Activated naive CD8-positive, alpha-beta T cell treated with anti-CD3 and anti-CD28 coated beads for 36 hours (primary cell): ENCODE data around the gene PBX4. TPM values are rescaled to one million over a fixed set of nuclear protein-coding genes. Genes with fewer than 3 reads are reported as not detected.
A peak's percentile ranks its signal among the peaks of the same experiment; 100 is the strongest.

Experiments used
- DNase-seq: peaks from one replicate; pipeline ENCODE4 v3.0.0; 2021
- H3K27ac Mint-ChIP-seq: one replicate; pipeline ENCODE4 v1.8.0; 2022; ENCODE audit warnings: mild to moderate bottlenecking, moderate library complexity, mixed read lengths
- H3K27me3 Mint-ChIP-seq: one replicate; pipeline ENCODE4 v1.8.0; 2022; ENCODE audit warnings: mild to moderate bottlenecking, mixed read lengths
- H3K36me3 Mint-ChIP-seq: one replicate; pipeline ENCODE4 v1.8.0; 2021; ENCODE audit warnings: mild to moderate bottlenecking, mixed read lengths
- H3K4me1 Mint-ChIP-seq: one replicate; pipeline ENCODE4 v1.8.0; 2021; ENCODE audit warnings: mixed read lengths
- H3K4me3 Mint-ChIP-seq: one replicate; pipeline ENCODE4 v1.8.0; 2022; ENCODE audit warnings: mild to moderate bottlenecking, moderate library complexity, mixed read lengths
- H3K9me3 Mint-ChIP-seq: one replicate; pipeline ENCODE4 v1.8.0; 2022; ENCODE audit warnings: mixed read lengths
- total RNA-seq, 2 experiments: library from RNA; stranded (reverse); gene quantifications; one replicate each; pipeline ENCODE4 v1.2.3, GENCODE V29; 2021

PBX4 gene
- total RNA-seq, 2 experiments from 2014 or later = 8.2 to 9.6 TPM

GRCh38 chr19:19540715-19541515, 77.6 kb downstream of the PBX4 start:
- DNase-seq = peak; percentile 79
- Mint-ChIP-seq H3K4me1 (peaks cover 15% of the 10 kb centered on the region), H3K4me3 (peak overlapping the region; percentile 67), H3K27ac (no peak overlapping the region), H3K36me3 (no peaks in the 10 kb centered on the region), H3K27me3 (peaks cover 15% of the 10 kb centered on the region), H3K9me3 (no peaks in the 10 kb centered on the region)

GRCh38 chr19:19540064-19540714, 78.3 kb downstream of the PBX4 start:
- peaks cover 15% of the 10 kb centered on the region for H3K4me1 Mint-ChIP-seq
- no peaks in the 10 kb centered on the region for H3K9me3 Mint-ChIP-seq
- no peak overlapping the region for H3K27ac Mint-ChIP-seq
- DNase-seq = peak; percentile 77
- peaks cover 15% of the 10 kb centered on the region for H3K27me3 Mint-ChIP-seq
- H3K4me3 Mint-ChIP-seq = peak overlapping the region; percentile 67
- no peaks in the 10 kb centered on the region for H3K36me3 Mint-ChIP-seq

GRCh38 chr19:19539698-19540063, 78.8 kb downstream of the PBX4 start:
- Mint-ChIP-seq H3K27me3 (peaks cover 15% of the 10 kb centered on the region), H3K4me3 (no peak overlapping the region), H3K36me3 (no peaks in the 10 kb centered on the region), H3K4me1 (peaks cover 15% of the 10 kb centered on the region), H3K27ac (no peak overlapping the region), H3K9me3 (no peaks in the 10 kb centered on the region)
- no peak for DNase-seq

- Mint-ChIP-seq H3K4me1 (peaks cover 17% of the 10 kb centered on the region), H3K27me3 (peaks cover 15% of the 10 kb centered on the region), H3K4me3 (no peak overlapping the region), H3K36me3 (no peaks in the 10 kb centered on the region), H3K9me3 (no peaks in the 10 kb centered on the region), H3K27ac (no peak overlapping the region)
- DNase-seq = no peak
These were observed 79.7 kb downstream of the PBX4 start for GRCh38 chr19:19538785-19539166.

GRCh38 chr19:19538061-19538784, 80.3 kb downstream of the PBX4 start, which contains the start of gene CILP2:
TSS of gene CILP2 (plus strand) at chr19:19538265. CDS start at chr19:19538350, 85 bp downstream.
- DNase-seq = peak; percentile 50
- H3K36me3 Mint-ChIP-seq = no peaks in the 10 kb centered on the region
- H3K4me3 Mint-ChIP-seq = no peak within 1 kb of the TSS
- peaks cover 15% of the 10 kb centered on the region for H3K27me3 Mint-ChIP-seq
- H3K9me3 Mint-ChIP-seq = no peaks in the 10 kb centered on the region
- peaks cover 17% of the 10 kb centered on the region for H3K4me1 Mint-ChIP-seq
- peak within 1 kb of the TSS; percentile 29 for H3K27ac Mint-ChIP-seq

GRCh38 chr19:19537075-19538048, 81.1 kb downstream of the PBX4 start:
- Mint-ChIP-seq H3K36me3 (no peaks in the 10 kb centered on the region), H3K9me3 (no peaks in the 10 kb centered on the region), H3K27ac (peak overlapping the region; percentile 29), H3K27me3 (peaks cover 15% of the 10 kb centered on the region), H3K4me1 (peaks cover 17% of the 10 kb centered on the region), H3K4me3 (no peak overlapping the region)
- DNase-seq = no peak

- no peak overlapping the region for H3K4me3 Mint-ChIP-seq
- no peak overlapping the region for H3K27ac Mint-ChIP-seq
- H3K4me1 Mint-ChIP-seq = peaks cover 12% of the 10 kb centered on the region
- no peaks in the 10 kb centered on the region for H3K9me3 Mint-ChIP-seq
- peaks cover 3% of the 10 kb centered on the region for H3K36me3 Mint-ChIP-seq
- peaks cover 11% of the 10 kb centered on the region for H3K27me3 Mint-ChIP-seq
- DNase-seq = no peak
These were observed 82.9 kb downstream of the PBX4 start for GRCh38 chr19:19535311-19536191.

GRCh38 chr19:19534556-19535265, 83.8 kb downstream of the PBX4 start:
- Mint-ChIP-seq H3K9me3 (no peaks in the 10 kb centered on the region), H3K27me3 (peaks cover 11% of the 10 kb centered on the region), H3K27ac (no peak overlapping the region)

GRCh38 chr19:19533841-19534240, 84.6 kb downstream of the PBX4 start:
- H3K27me3 Mint-ChIP-seq = peaks cover 8% of the 10 kb centered on the region
- no peaks in the 10 kb centered on the region for H3K9me3 Mint-ChIP-seq
- H3K27ac Mint-ChIP-seq = no peak overlapping the region
- H3K4me1 Mint-ChIP-seq = peaks cover 13% of the 10 kb centered on the region
- no peak overlapping the region for H3K4me3 Mint-ChIP-seq
- DNase-seq = no peak
- H3K36me3 Mint-ChIP-seq = peaks cover 3% of the 10 kb centered on the region

More at GRCh38 chr19:19534556-19535265, 83.8 kb downstream of the PBX4 start:
- Mint-ChIP-seq H3K36me3 (peaks cover 3% of the 10 kb centered on the region), H3K4me1 (peaks cover 13% of the 10 kb centered on the region), H3K4me3 (no peak overlapping the region)
- no peak for DNase-seq

GRCh38 chr19:19532806-19533701, 85.4 kb downstream of the PBX4 start:
- H3K36me3 Mint-ChIP-seq = peaks cover 3% of the 10 kb centered on the region
- no peak overlapping the region for H3K27ac Mint-ChIP-seq
- H3K9me3 Mint-ChIP-seq = no peaks in the 10 kb centered on the region
- DNase-seq = no peak
- H3K4me1 Mint-ChIP-seq = peaks cover 9% of the 10 kb centered on the region
- H3K4me3 Mint-ChIP-seq = no peak overlapping the region
- H3K27me3 Mint-ChIP-seq = peaks cover 4% of the 10 kb centered on the region

GRCh38 chr19:19531951-19532805, 86.3 kb downstream of the PBX4 start:
- Mint-ChIP-seq H3K27me3 (peaks cover 4% of the 10 kb centered on the region), H3K36me3 (peaks cover 4% of the 10 kb centered on the region), H3K9me3 (no peaks in the 10 kb centered on the region), H3K27ac (peak overlapping the region; percentile 27), H3K4me1 (peaks cover 9% of the 10 kb centered on the region), H3K4me3 (no peak overlapping the region)
- DNase-seq = peak; percentile 86

GRCh38 chr19:19530889-19531288, 87.6 kb downstream of the PBX4 start:
- no peaks in the 10 kb centered on the region for H3K9me3 Mint-ChIP-seq
- H3K27ac Mint-ChIP-seq = no peak overlapping the region
- H3K4me3 Mint-ChIP-seq = no peak overlapping the region

More at GRCh38 chr19:19530889-19531288, 87.6 kb downstream of the PBX4 start:
- no peak for DNase-seq
- peaks cover 4% of the 10 kb centered on the region for H3K36me3 Mint-ChIP-seq
- H3K27me3 Mint-ChIP-seq = no peaks in the 10 kb centered on the region
- H3K4me1 Mint-ChIP-seq = peaks cover 9% of the 10 kb centered on the region
